GM18858 (cell line): ENCODE results near the gene TMEM14C.

Experiments
- ATAC-seq: cut with Tn5 transposase; IDR thresholded peaks from one replicate; pipeline ENCODE4 v1.9.1; 2021; ENCODE audit not compliant: unreplicated experiment

TMEM14C gene

GRCh38 chr6:10722820-10723566 lies at the start of gene TMEM14C:
Gene TMEM14C (plus strand): TSS chr6:10723070. CDS start chr6:10724614, 1,544 bp downstream.
- peak; percentile 92 for ATAC-seq

- ATAC-seq = no peak
Observed at GRCh38 chr6:10676403-10676802, 46.5 kb upstream of the TMEM14C start.

DNA sequence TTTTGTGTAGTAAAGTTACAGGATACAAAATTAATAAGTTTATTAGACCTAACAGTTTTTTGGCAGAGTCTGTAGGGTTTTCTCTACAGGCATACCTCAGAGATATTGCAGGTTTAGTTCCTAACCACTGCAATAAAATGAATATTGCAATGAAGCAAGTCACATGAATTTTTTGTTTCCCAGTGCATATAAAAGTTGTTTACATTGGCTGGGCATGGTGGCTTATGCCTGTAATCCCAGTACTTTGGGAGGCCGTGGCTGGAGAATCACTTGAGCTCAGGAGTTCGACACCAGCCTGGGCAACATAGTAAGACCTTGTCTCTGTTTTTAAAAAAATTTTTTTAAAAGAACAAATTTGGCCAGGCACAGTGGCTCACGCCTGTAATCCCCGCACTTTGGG lies 44.4 kb upstream of the TMEM14C start:
- no peak for ATAC-seq

- no peak for ATAC-seq
Observed at GRCh38 chr6:10681795-10682194, 41.1 kb upstream of the TMEM14C start.

- ATAC-seq = no peak
Observed at GRCh38 chr6:10682355-10682988, 40.4 kb upstream of the TMEM14C start.

DNA sequence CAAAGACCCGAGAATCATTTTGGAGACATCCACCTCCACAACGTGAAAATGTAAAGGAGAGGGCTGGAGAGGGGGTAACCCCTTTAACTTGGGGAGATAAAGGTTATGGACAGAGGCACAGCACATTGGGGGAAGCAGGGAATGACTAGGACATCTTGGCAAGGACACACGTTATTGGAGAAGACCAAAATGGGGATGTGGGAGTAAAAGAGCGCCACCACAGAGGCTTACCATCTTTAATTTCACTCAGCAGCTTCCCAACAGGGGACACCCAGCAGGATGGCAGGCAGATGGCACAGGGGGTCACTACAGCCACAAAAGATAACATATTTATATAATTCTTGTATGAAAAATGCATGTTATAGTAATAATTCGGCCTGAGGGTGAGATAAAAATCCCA lies 38.3 kb upstream of the TMEM14C start:
- ATAC-seq = no peak

GRCh38 chr6:10685092-10685915 lies 37.6 kb upstream of the TMEM14C start:
- no peak for ATAC-seq

GRCh38 chr6:10686901-10687300 lies 36.0 kb upstream of the TMEM14C start:
- no peak for ATAC-seq

DNA sequence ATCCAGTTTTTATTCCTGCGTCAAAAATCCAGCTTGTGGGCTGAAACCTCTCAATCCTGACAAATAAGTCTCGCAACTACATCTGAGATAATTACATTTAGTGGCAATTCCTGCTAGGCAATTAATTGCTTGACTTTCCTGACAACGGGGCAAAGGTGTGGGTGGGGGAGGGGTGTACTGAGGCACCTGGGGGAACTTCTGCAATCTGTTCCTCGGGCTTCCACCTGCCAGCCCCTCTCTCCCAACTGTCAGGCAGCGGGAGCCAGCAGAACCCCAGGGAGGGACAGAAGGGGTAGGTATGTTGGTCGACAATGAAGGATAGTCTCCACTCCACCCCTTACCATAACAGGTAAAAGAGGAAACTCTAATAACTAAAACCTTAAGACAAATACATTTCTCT lies 35.3 kb upstream of the TMEM14C start:
- ATAC-seq = no peak

- no peak for ATAC-seq
Observed at GRCh38 chr6:10690651-10691445, 32.0 kb upstream of the TMEM14C start.

DNA sequence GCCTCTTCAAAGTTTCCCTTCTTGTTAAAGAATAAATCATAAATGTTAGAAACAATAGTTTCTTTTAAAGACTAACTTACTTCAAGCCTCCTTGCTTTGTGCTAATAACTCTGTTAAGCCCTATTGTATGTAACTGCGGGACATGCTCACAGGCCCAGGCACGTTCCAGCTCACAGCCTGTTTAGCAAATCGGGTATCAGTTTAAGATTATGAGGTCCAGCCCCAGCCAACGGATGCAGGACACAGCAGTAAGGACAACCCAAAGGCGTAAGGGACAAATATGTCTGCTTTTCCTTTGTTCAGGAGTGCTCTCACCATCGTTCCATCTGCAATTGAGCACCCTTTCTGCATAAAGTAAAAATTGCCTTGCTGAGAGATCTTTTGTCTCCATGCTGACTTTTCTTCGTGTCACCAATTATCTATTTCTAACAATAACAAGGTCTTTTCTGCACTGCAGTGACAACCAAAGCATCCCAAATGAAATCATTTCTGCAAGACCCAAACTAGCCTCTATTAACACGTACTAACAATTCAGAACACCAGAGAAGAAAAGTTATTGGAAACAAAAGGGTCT lies 29.8 kb upstream of the TMEM14C start:
- ATAC-seq = no peak

DNA sequence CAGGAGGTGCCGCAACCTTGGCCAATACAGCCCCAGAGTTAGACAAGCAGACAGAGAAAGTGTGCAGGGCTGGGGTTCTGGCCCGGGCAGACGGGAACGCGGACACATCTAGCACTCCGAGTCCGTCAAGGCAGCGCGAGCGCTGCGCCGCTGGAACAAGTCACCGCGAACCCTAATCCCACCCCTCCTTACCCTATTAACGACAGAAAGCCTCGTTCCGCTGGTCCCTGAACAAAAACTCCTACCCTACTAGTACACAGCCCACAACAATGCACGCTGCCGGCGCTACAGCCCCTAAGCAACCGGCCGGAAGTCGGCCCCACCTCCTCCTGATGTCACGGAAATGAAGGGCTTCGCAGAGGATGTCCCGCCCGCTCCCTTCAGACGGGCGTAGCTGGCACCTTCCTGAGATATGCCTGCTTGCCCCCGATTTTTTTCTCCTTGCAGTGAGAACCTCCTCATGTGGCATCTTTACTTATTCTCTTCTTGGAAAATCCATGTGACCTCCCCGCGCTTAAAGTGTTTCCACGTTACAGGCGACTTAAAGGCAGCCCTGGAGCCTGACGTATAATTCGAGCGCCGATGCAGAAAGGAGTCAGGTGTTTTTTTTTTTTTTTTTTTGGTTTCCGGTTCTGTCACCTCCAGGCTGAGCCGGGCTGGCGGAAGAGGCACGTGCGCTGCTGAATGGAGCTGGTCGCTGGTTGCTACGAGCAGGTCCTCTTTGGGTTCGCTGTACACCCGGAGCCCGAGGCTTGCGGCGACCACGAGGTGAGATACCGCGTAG lies 28.4 kb upstream of the TMEM14C start, which contains the start of the genes C6orf52 and PAK1IP1:
TSS of gene C6orf52 (minus strand) at position 315 of the 784 bp plus-strand sequence. CDS start 7,066 bp downstream, outside the sequence.
TSS of gene PAK1IP1 (plus strand) at position 671 of the 784 bp plus-strand sequence. CDS start at position 685, 14 bp downstream.
- peak; percentile 94 for ATAC-seq

GRCh38 chr6:10695086-10695657 lies 27.7 kb upstream of the TMEM14C start:
- no peak for ATAC-seq

GRCh38 chr6:10696655-10697054 lies 26.2 kb upstream of the TMEM14C start:
- no peak for ATAC-seq

- ATAC-seq = no peak
Observed at GRCh38 chr6:10713962-10714361, 8.9 kb upstream of the TMEM14C start.

- no peak for ATAC-seq
Observed at GRCh38 chr6:10719296-10719963, 3.4 kb upstream of the TMEM14C start.

GRCh38 chr6:10719964-10720264 lies 3.0 kb upstream of the TMEM14C start:
- ATAC-seq = no peak

GRCh38 chr6:10720265-10720959 lies 2.5 kb upstream of the TMEM14C start:
- no peak for ATAC-seq
